OCI-LY7 (cell line): ENCODE results near the gene CHPT1.

Experiments
- CTCF ChIP-seq: fragments of 200-600 bp; sonication (generic); conservative IDR thresholded peaks from 2 replicates; pipeline ENCODE4 v1.5.1; 2014; ENCODE audit warnings: mild to moderate bottlenecking, antibody characterized with exemption, low read length, moderate library complexity, mixed read lengths
- EZH2phosphoT487 ChIP-seq: fragments of 200-600 bp; sonication (generic); IDR thresholded peaks from 2 replicates; pipeline ENCODE4 v1.6.1; 2018; ENCODE audit warnings: low read depth, borderline replicate concordance, mild to moderate bottlenecking, mixed run types, antibody characterized with exemption, low read length, moderate library complexity, mixed read lengths

- no peak for TF ChIP-seq EZH2phosphoT487
- no peak for TF ChIP-seq CTCF
Measured at GRCh38 chr12:101694986-101695385, 2.5 kb upstream of the CHPT1 start.
